Left ventricle myocardium inferior (tissue), 1 donor: ENCODE results near the gene NPR2. TPM values are rescaled to one million over a fixed set of nuclear protein-coding genes. Genes with fewer than 3 reads are reported as not detected.

ENCODE experiments used
- DNase-seq: peaks from one replicate; pipeline ENCODE4 v3.0.0-alpha.2; 2020
- H3K27ac ChIP-seq: fragments of 200-600 bp; replicated peaks from 2 replicates; pipeline ENCODE4 v1.8.0; 2021
- H3K27me3 ChIP-seq: fragments of 200-600 bp; 2 replicates; pipeline ENCODE4 v1.8.0; 2021; ENCODE audit warnings: low read depth
- H3K36me3 ChIP-seq: fragments of 200-600 bp; 2 replicates; pipeline ENCODE4 v1.8.0; 2021
- H3K4me1 ChIP-seq: fragments of 200-600 bp; 2 replicates; pipeline ENCODE4 v1.8.0; 2021
- H3K4me3 ChIP-seq: fragments of 200-600 bp; 2 replicates; pipeline ENCODE4 v1.8.0; 2021; ENCODE audit warnings: mild to moderate bottlenecking, moderate library complexity
- H3K9me3 ChIP-seq: fragments of 200-600 bp; replicated peaks from 2 replicates; pipeline ENCODE4 v1.8.0; 2021
- CTCF ChIP-seq: fragments of 200-600 bp; IDR thresholded peaks from 2 replicates; pipeline ENCODE4 v1.8.0; 2021; ENCODE audit warnings: antibody characterized with exemption, mild to moderate bottlenecking, borderline replicate concordance
- intact Hi-C: fragments of 100-400 bp; cut with micrococcal nuclease; formaldehyde crosslinking; loops from one replicate; pipeline ENCODE4 v1.11.0; 2022
- total RNA-seq: library from RNA; stranded (reverse); fragmentation: NEBNext Ultra II Directional; extraction: Animal tissue kit (Norgen Biotek cat#: 25700); gene quantifications from one replicate; pipeline ENCODE4 v1.2.1, GENCODE V29; 2021
- donor health status: DM: no; HTN: yes; CAD: no; lungs with severe emphysema.

Gene NPR2
- total RNA-seq, 1 donor from 2014 or later: 24.2 TPM

GRCh38 chr9:35854091-35854762, 62.8 kb downstream of the NPR2 start:
- peaks cover 1% of the 10 kb centered on the region for H3K4me1 ChIP-seq
- no peaks in the 10 kb centered on the region for H3K27me3 ChIP-seq
- DNase-seq: no peak
- H3K9me3 ChIP-seq: no peaks in the 10 kb centered on the region
- no peak for TF ChIP-seq CTCF
- intact Hi-C loops: no loop called here
- peaks cover 14% of the 10 kb centered on the region for H3K36me3 ChIP-seq
- no peak overlapping the region for H3K27ac ChIP-seq
- no peak overlapping the region for H3K4me3 ChIP-seq

- no peak overlapping the region for H3K4me3 ChIP-seq
- intact Hi-C loops: no loop called here
- no peak overlapping the region for H3K27ac ChIP-seq
- H3K36me3 ChIP-seq: peaks cover 14% of the 10 kb centered on the region
- no peak for TF ChIP-seq CTCF
- H3K27me3 ChIP-seq: no peaks in the 10 kb centered on the region
- DNase-seq: no peak
- no peaks in the 10 kb centered on the region for H3K9me3 ChIP-seq
- H3K4me1 ChIP-seq: peaks cover 13% of the 10 kb centered on the region
These were observed 64.8 kb downstream of the NPR2 start for GRCh38 chr9:35856206-35856605.

GRCh38 chr9:35856882-35857281, 65.5 kb downstream of the NPR2 start:
- no peaks in the 10 kb centered on the region for H3K9me3 ChIP-seq
- TF ChIP-seq CTCF: no peak
- H3K4me1 ChIP-seq: peaks cover 13% of the 10 kb centered on the region
- no peak overlapping the region for H3K4me3 ChIP-seq
- no peak overlapping the region for H3K27ac ChIP-seq
- no peaks in the 10 kb centered on the region for H3K27me3 ChIP-seq
- peaks cover 14% of the 10 kb centered on the region for H3K36me3 ChIP-seq
- no peak for DNase-seq
- intact Hi-C loops: no loop called here

GRCh38 chr9:35858458-35858857, 67.1 kb downstream of the NPR2 start:
- H3K27me3 ChIP-seq: no peaks in the 10 kb centered on the region
- peaks cover 5% of the 10 kb centered on the region for H3K36me3 ChIP-seq
- H3K4me3 ChIP-seq: no peak overlapping the region
- no peak for DNase-seq
- peaks cover 19% of the 10 kb centered on the region for H3K4me1 ChIP-seq
- TF ChIP-seq CTCF: no peak
- H3K27ac ChIP-seq: no peak overlapping the region
- intact Hi-C loops: no loop called here
- H3K9me3 ChIP-seq: no peaks in the 10 kb centered on the region

Other genes starting within 250 kb of the NPR2 start
- gene TESK1, start 186.3 kb upstream of the NPR2 start, total RNA-seq: 25.4 TPM
- gene CD72, start 173.2 kb upstream of the NPR2 start, total RNA-seq: 0.63 TPM
- gene SIT1, start 140.7 kb upstream of the NPR2 start, total RNA-seq: not detected
- gene RMRP, start 133.6 kb upstream of the NPR2 start, total RNA-seq: 15,093 TPM
- gene CCDC107, start 133.3 kb upstream of the NPR2 start, total RNA-seq: 44.3 TPM
- gene ARHGEF39, start 126.4 kb upstream of the NPR2 start, total RNA-seq: 0.27 TPM
- not detected for gene CA9, start 117.7 kb upstream of the NPR2 start, total RNA-seq
- gene TPM2, start 101.7 kb upstream of the NPR2 start, total RNA-seq: 1,070 TPM
- 234 TPM for gene TLN1, start 59.4 kb upstream of the NPR2 start, total RNA-seq
- 20.6 TPM for gene CREB3, start 58.9 kb upstream of the NPR2 start, total RNA-seq
- gene GBA2, start 42.4 kb upstream of the NPR2 start, total RNA-seq: 75.0 TPM
- 30.2 TPM for gene RGP1, start 42.3 kb upstream of the NPR2 start, total RNA-seq
- gene MSMP, start 37.3 kb upstream of the NPR2 start, total RNA-seq: not detected
- 3.4 TPM for gene SPAG8, start 20.7 kb downstream of the NPR2 start, total RNA-seq
- 71.1 TPM for gene HINT2, start 23.5 kb downstream of the NPR2 start, total RNA-seq
- not detected for gene FAM221B, start 37.1 kb downstream of the NPR2 start, total RNA-seq
- gene TMEM8B, start 37.6 kb downstream of the NPR2 start, total RNA-seq: 17.5 TPM
- gene OR13J1, start 78.8 kb downstream of the NPR2 start, total RNA-seq: not detected
- gene HRCT1, start 114.6 kb downstream of the NPR2 start, total RNA-seq: 6.2 TPM
- gene SPAAR, start 117.9 kb downstream of the NPR2 start, total RNA-seq: 6.5 TPM
- gene OR2S2, start 166.6 kb downstream of the NPR2 start, total RNA-seq: not detected
- gene RECK, start 245.3 kb downstream of the NPR2 start, total RNA-seq: 5.4 TPM